Astrocyte of the hippocampus (primary cell): Measurements from ENCODE around the gene CD38.
"Not testable (repeated sequence)": the region's sequence is repeated elsewhere in the genome, so short reads cannot be mapped to it uniquely, and the experiment has no call there.

ENCODE experiments used
- DNase-seq: peaks from one replicate; pipeline ENCODE4 v3.0.0; 2011; ENCODE audit warnings: low read depth, low spot score

CD38 gene

DNA sequence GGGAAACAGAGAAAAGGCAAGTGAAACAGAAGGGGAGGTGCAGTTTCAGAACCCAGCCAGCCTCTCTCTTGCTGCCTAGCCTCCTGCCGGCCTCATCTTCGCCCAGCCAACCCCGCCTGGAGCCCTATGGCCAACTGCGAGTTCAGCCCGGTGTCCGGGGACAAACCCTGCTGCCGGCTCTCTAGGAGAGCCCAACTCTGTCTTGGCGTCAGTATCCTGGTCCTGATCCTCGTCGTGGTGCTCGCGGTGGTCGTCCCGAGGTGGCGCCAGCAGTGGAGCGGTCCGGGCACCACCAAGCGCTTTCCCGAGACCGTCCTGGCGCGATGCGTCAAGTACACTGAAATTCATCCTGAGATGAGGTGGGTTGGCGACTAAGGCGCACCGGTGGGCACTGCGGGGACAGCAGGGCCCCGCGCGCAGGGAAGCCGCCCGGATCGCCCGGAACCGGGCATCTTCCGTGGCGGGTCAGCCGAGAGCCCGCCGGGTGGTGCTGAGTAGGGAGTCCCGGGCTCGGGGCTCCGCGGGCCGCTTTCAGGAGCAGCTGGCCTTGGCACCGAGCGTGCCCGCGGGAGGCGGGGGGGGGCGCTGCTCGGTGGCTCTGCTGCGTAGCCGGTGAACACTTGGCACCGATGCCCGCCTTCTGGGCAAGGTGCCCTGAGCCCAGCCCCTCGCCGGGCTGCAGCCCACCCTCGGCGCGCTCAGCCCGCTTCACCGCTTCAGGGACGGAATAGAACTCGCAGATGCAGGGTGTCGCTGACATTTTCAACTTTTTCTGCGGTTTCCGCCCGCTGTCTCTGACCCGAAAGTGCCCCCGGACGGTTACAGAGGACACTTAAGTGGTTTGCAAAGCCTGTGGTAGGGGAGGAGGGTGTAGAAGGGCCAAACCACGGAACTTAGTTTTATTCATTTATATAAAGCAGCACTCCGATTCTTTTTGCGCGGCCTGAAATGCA lies at the start of gene CD38:
TSS of gene CD38 (plus strand) at position 40 of the 953 bp plus-strand sequence. CDS start at position 127, 87 bp downstream.
- DNase-seq, result peak; percentile 57

DNA sequence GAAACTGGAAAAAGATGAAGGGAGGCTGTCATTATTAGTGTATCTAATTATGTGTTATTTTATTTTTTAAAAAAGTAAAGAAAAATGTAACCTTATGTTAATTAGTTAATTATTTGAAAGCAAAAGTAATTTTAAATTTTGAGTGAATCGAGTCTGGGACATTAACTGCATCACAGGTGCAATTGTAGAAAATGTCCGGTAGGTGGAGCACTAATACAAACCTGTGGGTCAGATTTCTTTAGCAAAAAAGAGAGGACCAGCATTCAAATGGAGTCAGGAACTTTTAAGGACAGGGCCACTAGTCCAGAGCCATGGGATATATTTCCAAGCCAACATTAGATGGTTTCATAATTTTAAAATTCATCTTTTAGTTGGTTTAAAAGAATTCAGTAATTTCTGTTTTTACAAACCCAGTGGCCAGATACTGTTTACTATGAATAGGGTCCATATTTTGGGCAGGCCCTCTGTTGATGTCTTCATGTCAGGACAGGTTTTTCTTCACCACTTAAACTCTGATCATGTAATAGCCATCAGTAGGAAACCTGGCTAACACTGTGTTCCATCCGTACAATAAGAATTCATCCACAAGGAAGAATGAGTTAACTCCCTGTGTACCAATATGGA lies 48.1 kb upstream of the CD38 start:
- DNase-seq, result peak; percentile 65

DNA sequence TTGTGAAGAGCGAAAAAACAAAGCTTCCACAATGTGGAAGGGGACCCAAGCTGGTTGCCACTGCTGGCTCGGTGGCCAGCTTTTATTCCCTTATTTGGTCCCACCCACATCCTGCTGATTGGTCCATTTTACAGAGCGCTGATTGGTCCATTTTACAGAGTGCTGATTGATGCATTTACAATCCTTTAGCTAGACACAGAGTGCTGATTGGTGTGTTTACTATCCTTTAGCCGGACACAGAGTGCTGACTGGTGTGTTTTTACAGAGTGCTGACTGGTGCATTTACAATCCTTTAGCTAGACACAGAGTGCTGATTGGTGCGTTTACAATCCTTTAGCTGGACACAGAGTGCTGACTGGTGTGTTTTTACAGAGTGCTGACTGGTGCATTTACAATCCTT lies 45.1 kb upstream of the CD38 start:
- not testable (repeated sequence) for DNase-seq

DNA sequence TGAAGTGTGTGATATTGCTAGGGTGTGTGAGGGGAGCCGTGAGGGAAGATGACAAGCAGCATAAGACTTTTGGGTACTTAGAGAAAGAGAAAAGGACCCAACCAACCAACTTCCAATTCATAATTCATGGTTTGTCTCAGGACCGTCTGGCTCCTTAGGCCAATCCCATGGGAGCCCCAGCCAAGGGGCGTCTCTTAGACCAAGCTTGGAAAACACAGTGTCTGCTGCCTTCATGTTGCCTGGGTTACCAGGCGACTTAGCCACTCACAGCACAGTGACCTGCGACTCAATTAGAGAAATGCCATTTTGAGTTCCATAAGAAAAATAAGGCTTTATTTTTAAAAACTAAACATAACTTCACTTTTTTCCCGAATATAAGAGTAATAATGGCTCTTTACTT lies 42.6 kb upstream of the CD38 start:
- no peak for DNase-seq

DNA sequence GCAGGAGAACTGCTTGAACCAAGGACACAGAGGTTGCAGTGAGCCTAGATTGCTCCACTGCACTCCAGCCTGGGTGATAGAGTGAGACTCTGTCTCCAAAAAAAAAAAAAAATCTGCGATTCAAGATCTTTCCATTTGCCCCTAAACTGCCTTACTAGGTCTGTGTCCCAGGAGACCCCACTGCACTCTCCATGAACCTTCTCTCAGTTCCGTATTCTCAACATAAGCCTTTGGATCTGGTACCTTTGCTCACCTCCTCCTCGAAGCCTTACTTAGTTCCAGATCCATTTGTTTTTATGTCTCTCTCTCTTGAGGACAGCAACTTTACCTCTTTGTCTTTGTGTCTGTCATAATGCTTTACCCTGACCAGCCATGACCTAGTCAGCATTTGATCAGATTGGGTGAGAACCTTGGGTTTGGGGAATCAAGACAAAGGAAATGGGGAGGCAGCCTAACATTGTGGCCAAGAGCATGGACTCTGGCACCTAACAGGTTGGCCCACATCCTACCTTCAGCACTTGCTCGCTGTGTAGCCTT lies 41.5 kb upstream of the CD38 start:
- DNase-seq, result no peak

DNA sequence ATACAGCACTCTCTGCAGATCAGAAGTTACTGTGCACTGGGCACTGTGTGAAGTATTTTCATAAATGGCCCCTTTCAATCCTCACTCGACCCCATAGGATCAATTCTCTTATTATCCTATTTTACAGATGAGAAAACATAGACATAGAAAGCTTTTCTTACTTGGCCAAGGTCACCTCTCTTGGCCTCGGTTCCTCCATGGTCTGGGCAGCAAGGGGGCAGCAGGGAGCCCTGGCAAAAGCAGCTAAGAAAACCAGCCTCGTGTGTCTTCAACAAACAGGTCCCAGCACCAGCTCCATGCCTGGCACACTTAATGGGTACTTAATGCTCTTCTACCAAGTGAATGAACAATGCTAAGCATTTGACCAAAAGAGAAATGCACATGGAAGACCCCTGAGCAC lies 40.9 kb upstream of the CD38 start:
- DNase-seq, result no peak

DNA sequence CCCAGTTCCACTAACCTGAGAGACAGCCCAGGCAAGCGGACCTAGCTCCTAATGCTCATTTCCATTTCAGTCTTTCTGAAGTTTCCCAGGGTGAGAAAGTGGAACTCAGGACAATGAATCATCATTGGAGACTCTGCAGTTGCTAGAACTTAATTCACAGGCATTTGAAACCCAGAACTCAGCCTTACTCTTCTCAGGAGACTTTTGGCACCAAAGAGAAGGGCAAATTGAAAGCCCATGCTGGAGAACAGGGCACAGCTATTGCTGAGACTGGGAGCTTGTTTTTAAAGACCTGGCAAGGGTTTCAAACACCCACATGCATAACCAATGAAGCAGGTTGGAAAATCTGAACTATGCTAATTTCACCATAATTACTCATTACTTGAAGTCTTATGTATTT lies 39.3 kb upstream of the CD38 start:
- peak; percentile 67 for DNase-seq

DNA sequence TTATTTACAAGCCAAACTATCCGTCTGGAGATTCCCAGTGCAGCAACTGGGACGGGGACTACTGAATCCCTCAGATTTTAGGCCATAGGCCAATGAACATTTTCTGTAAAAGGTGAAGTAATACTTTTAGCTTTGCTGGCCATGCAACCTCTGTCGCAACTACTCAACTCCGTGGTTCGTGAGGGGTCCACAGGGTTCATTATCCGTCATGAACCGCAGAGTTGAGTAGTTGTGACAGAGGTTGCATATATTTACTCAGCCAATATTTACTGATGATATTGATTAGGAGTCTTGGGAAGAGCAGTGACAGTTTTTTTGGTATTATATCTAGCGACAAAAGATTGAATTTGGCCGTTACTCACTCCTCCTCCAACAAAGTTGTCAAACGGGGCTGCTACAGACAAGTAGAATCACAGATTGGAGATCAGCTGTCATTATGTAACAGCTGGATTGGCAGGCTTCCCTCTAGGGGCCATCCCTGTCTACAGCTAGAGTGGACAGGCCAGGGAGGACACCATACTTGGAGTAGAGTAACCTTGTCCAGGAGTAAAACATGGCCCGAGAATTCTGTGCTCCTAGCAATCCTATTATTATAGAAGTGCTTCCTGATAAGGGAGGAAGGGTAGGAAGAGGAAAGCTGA lies 37.2 kb upstream of the CD38 start:
- DNase-seq, result no peak

DNA sequence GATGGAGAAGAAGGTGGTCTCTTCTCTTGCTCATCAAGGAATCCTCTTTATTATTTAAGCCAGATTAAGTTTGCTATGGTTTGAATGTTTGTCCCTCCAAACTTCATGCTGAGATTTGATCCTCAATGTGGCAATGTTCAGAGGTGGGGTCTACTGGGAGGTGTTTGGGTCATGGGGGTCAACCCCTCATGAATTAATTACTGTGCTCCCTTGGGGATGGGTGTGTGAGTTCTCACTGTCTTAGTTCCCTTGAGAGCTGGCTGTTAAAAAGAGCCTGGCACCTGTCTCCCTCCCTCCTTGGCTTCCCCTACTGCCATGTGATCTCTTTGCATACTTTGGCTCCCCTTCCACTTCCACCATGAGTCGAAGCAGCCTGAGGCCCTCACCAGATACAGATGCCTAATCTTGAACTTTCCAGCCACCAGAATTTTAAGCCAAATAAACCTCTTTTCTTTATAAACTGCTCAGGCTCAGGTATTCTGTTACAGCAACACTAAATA lies 36.0 kb upstream of the CD38 start:
- no peak for DNase-seq

DNA sequence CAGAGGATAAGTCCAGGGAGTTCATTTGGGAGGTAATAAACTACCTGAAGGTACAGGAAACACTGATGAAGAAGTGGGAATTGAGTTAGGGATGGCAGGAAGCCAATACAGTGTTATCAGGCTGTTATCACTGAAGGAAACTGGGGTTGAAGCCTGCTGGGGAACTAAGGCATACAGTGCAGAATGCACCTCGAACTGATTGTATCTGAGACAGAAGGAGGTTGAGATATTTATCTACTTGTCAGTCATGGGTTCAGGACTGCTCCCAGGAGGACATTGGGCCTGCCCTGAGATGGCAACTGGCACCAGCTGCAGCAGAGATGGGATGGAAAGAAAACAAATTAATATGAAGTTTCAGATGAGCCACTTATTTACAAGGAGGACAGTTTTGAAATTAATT lies 35.5 kb upstream of the CD38 start:
- no peak for DNase-seq

DNA sequence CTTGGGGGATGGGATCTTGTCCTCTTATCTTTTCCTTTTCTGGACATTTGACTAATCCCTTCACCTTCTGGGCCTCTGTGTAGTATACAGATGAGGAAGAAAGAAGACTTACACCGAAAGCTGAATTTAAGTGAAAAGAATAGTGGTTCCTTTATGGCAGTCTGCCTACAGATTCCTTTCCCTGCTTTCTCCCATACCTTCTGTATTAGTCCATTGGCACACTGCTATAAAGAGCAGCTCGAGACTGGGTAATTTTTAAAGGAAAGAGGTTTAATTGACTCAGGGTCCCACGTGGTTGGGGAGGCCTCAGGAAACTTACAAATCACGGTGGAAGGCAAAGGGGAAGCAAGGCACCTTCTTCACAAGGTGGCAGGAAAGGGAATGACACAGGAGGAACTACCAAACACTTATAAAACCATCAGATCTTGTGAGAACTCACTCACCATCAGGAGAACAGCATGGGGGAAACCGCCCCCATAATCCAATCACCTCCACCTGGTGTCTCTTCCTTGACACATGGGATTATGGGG lies 34.0 kb upstream of the CD38 start:
- DNase-seq, result peak; percentile 44

DNA sequence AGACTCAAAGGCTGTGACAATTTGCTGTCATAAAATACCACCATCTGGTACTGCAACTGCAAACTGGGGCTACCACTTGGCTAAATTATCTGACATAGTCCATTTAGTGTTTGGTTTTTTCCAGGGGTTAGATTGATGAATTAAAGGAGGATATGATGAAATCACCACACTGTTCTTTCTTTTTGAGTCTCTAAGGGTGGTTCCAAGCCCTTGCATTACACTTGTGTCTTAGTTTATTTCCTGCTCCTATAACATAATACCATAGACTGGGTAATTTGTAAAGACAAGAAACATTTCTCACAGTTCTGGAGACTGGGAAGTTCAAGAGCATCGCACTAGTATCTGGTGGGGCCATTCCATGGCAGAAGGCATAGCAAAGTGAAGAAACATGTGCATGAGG lies 32.0 kb upstream of the CD38 start:
- no peak for DNase-seq

DNA sequence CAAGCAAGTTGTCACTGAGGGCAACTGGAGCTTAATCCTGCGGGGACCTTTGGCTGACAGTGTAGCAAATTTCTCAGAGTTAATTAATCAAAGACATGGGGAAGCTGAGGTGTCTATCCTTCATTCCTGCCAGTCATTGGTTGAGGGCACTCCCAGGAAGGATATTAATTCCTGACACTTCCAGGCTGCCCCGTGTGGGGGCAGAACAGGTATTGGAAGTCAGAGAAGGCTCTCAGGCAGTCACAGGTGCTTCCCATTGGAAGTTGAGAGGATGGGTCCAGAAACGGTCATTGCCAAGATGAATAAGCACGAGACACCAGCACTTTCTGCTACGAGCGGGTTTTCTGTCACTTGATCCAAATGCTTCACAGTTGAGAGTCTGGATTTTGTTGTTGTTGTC lies 29.1 kb upstream of the CD38 start:
- DNase-seq, result no peak

DNA sequence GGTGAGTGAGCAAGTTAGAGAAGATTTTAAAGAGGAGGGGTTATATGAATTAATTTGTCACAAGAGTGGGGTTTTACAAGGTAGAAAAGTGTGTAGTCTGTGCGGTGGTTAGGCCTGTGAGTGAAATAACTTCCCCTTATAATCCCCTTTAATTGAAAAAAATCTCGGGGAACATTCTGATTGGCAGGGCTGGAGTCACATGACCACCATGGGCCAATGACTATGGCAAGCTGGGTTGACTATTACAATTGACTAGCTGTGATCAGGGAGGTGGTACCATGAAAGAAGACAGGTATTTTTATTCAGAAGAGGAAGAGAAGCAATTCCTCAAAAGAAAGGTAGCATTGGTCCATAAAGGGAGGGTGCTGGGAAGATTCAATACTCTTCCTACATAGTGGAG lies 27.0 kb upstream of the CD38 start:
- no peak for DNase-seq

DNA sequence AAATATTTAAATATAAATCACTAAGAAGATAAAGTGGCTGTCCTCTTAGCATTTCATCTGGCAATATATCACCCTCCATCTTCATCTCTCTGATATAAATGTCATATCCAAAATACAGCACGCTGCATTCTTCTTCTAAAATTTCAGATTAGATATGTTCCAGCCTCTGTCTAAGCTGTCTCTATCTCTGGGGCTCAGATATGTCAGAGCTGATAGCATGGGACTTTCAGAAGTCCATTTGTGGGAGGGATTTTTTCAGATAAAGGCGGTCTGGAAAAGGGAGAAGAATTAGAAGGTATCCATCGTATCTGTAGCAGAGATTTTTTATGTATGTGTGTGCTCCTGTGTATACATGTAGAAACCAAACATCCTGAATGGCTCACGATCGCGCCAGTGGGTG lies 25.0 kb upstream of the CD38 start:
- no peak for DNase-seq

DNA sequence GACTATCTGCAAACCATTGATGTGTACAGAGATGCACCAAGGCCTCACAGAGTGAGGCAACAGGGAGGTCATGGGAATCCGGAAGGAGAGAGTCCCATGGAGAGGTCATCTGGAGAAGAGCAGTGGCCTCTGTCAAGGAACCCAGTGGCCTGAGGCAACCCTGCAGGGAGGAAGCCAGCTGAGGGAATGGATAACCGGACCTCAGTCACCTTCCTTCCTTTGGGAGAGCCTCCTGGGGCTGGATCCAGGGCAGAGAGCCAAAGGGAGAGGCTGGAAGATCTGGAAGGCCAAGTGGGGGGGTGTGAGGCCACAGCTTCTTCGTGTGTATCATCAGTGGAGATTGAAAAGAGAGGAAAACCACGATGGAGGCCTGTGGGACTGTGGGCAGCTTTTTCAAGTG lies 24.3 kb upstream of the CD38 start:
- no peak for DNase-seq

DNA sequence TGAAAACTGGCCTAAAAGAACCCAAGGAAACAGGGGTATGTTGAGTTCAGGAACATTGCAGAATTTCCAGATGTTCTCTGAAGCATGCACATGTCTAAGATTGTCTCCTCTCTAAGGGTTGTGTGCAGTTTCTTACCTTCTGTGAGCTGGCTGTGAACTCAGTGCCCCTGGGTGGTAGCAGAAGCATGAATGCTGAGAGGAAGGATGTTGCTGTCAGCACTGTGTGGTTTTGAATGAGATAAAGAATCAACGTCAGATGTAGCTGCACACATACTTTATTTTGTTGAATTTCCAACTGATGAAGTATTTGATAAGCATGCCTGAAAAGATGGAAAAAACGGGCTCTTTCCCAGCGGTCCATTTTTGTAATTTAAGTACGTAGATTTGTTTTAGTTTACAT lies 23.8 kb upstream of the CD38 start:
- peak; percentile 46 for DNase-seq

DNA sequence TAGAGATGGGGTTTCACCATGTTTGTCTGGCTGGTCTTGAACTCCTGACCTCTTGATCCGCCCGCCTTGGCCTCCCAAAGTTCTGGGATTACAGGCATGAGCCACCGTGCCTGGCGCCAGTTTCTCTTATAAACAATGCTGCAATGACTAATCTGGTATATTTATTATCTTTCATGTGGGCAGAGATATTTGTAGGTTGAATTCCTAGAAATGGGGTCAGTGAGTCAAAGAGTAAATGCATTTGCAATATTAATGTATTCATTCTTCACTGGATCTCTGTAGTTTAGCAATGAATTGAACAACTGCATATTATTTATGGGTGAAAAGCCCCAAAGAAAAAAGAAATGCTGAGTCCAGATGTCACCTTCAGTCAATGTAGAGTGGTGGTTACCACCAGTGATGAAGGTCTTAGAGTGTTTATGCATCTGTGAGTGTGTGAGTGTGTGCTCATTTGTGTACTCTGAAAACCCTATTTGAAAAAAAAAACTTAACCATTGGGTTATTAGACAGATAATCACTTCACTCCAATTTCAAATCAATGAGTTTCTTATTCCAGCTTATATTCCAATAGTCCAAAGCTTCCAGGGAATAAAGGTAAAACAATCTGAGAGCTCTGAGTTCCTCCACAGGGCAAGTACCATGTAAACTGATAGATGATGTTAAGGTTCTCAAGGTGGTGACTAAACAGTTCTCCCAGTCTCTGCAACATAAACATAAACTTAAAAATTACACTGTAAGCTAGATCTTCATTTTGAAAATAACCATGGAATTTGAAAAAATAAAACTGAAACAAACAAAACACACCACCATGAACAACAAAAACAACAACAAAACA lies 22.6 kb upstream of the CD38 start:
- peak; percentile 61 for DNase-seq

DNA sequence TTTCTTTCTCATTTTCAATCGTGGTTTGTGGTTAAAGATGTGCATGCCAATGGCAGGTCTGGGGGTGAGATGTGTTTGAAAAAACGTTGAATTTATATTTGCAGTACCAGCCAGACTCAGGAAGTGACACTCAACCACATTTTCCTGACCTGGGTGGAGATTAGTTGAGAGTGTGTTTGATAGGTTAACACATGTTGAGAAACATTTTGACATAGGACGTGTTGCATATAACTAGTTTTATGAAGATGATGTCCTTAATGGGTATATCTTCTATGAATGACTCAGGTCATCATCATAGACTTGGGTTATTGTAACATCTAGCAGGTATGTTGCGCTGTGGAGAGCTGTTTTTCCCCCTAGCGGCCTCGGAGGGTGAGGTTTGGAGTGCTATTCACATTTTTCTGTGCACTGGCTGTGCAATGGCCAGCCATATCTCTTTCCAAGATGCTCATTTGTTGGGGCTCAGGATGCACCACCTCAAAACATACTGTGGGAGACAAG lies 21.7 kb upstream of the CD38 start:
- peak; percentile 60 for DNase-seq

DNA sequence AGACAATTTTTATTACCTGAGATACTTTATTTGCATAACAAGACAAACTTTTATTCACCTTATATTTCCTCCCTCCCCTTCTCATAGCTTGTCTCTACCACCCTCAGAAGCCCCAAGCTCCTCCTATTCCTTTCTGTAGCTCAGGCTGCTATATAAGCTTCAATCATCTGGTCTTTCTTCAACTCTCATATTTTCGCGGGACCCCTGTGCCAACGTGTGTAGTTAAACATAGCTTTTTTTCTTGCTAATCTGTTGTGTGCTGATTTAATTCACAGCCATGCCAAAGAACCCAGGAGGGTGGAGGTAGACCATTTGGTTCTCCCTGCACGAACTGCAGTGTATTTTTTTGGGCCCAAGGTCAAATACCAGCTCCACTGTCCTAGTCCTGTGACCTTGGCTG lies 21.1 kb upstream of the CD38 start:
- DNase-seq, result no peak

DNA sequence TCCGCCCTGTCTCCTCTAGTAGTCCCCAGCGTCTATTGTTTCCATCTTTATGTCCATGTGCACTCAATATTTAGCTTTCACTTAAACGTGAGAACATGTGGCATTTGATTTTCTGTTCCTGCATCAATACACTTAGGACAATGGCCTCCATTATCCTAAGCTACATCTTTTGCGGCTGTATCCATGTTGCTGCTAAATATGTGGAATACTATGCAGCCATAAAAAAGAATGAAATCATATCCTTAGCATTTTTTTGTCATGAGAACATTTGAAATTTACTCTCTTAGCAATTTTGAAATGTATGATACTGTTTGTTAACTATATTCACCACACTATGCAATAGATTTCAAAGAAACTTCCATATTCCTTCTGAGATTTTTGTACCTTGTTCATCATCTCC lies 19.8 kb upstream of the CD38 start:
- no peak for DNase-seq
